Measurements from ENCODE around the gene SGMS1.

The SGMS1 gene

GRCh38 chr10:50396491-50397311 lies 227.1 kb downstream of the SGMS1 start:
- H3K9me3 Mint-ChIP-seq (ENCODE audit: low read depth) = peaks cover 4% of the 10 kb centered on the region
- H3K4me3 Mint-ChIP-seq = peak overlapping the region; percentile 38
- H3K4me1 Mint-ChIP-seq (ENCODE audit: low read depth) = peaks cover 36% of the 10 kb centered on the region
- peaks cover 20% of the 10 kb centered on the region for H3K36me3 Mint-ChIP-seq
- H3K27me3 Mint-ChIP-seq = no peaks in the 10 kb centered on the region
- peak overlapping the region; percentile 36 for H3K27ac Mint-ChIP-seq

- Mint-ChIP-seq H3K36me3 (peaks cover 20% of the 10 kb centered on the region), H3K27ac (no peak overlapping the region), H3K4me1 (ENCODE audit: low read depth) (peaks cover 36% of the 10 kb centered on the region), H3K27me3 (no peaks in the 10 kb centered on the region), H3K4me3 (no peak overlapping the region), H3K9me3 (ENCODE audit: low read depth) (peaks cover 4% of the 10 kb centered on the region)
These were observed 227.9 kb downstream of the SGMS1 start for GRCh38 chr10:50395851-50396250.

- peaks cover 4% of the 10 kb centered on the region for H3K9me3 Mint-ChIP-seq (ENCODE audit: low read depth)
- H3K36me3 Mint-ChIP-seq = peaks cover 22% of the 10 kb centered on the region
- no peak overlapping the region for H3K4me3 Mint-ChIP-seq
- peaks cover 37% of the 10 kb centered on the region for H3K4me1 Mint-ChIP-seq (ENCODE audit: low read depth)
- no peaks in the 10 kb centered on the region for H3K27me3 Mint-ChIP-seq
- no peak overlapping the region for H3K27ac Mint-ChIP-seq
These were observed 228.5 kb downstream of the SGMS1 start for GRCh38 chr10:50395271-50395670.

GRCh38 chr10:50394832-50395231 lies 228.9 kb downstream of the SGMS1 start:
- H3K4me1 Mint-ChIP-seq (ENCODE audit: low read depth) = peaks cover 37% of the 10 kb centered on the region
- H3K9me3 Mint-ChIP-seq (ENCODE audit: low read depth) = peaks cover 4% of the 10 kb centered on the region
- H3K4me3 Mint-ChIP-seq = no peak overlapping the region
- no peak overlapping the region for H3K27ac Mint-ChIP-seq
- H3K27me3 Mint-ChIP-seq = no peaks in the 10 kb centered on the region
- peaks cover 22% of the 10 kb centered on the region for H3K36me3 Mint-ChIP-seq

- Mint-ChIP-seq H3K36me3 (peaks cover 19% of the 10 kb centered on the region), H3K9me3 (ENCODE audit: low read depth) (peaks cover 4% of the 10 kb centered on the region), H3K27ac (no peak overlapping the region), H3K4me1 (ENCODE audit: low read depth) (peaks cover 37% of the 10 kb centered on the region), H3K4me3 (no peak overlapping the region), H3K27me3 (no peaks in the 10 kb centered on the region)
These were observed 229.8 kb downstream of the SGMS1 start for GRCh38 chr10:50393784-50394467.

- Mint-ChIP-seq H3K27me3 (no peaks in the 10 kb centered on the region), H3K4me1 (ENCODE audit: low read depth) (peaks cover 37% of the 10 kb centered on the region), H3K9me3 (ENCODE audit: low read depth) (peaks cover 4% of the 10 kb centered on the region), H3K27ac (no peak overlapping the region), H3K36me3 (peaks cover 19% of the 10 kb centered on the region), H3K4me3 (no peak overlapping the region)
These were observed 230.6 kb downstream of the SGMS1 start for GRCh38 chr10:50392966-50393718.

GRCh38 chr10:50392426-50392825 lies 231.3 kb downstream of the SGMS1 start:
- Mint-ChIP-seq H3K9me3 (ENCODE audit: low read depth) (peaks cover 4% of the 10 kb centered on the region), H3K4me3 (no peak overlapping the region), H3K27me3 (no peaks in the 10 kb centered on the region), H3K4me1 (ENCODE audit: low read depth) (peaks cover 35% of the 10 kb centered on the region), H3K36me3 (peaks cover 19% of the 10 kb centered on the region), H3K27ac (no peak overlapping the region)

GRCh38 chr10:50390302-50390701 lies 233.5 kb downstream of the SGMS1 start:
- H3K27ac Mint-ChIP-seq = no peak overlapping the region
- peaks cover 15% of the 10 kb centered on the region for H3K36me3 Mint-ChIP-seq
- H3K4me1 Mint-ChIP-seq (ENCODE audit: low read depth) = peaks cover 21% of the 10 kb centered on the region
- no peak overlapping the region for H3K4me3 Mint-ChIP-seq
- peaks cover 4% of the 10 kb centered on the region for H3K9me3 Mint-ChIP-seq (ENCODE audit: low read depth)
- no peaks in the 10 kb centered on the region for H3K27me3 Mint-ChIP-seq

GRCh38 chr10:50388181-50388580 lies 235.6 kb downstream of the SGMS1 start:
- Mint-ChIP-seq H3K9me3 (ENCODE audit: low read depth) (peaks cover 2% of the 10 kb centered on the region), H3K4me1 (ENCODE audit: low read depth) (peaks cover 7% of the 10 kb centered on the region), H3K36me3 (peaks cover 11% of the 10 kb centered on the region), H3K27me3 (no peaks in the 10 kb centered on the region), H3K27ac (no peak overlapping the region), H3K4me3 (no peak overlapping the region)

- H3K9me3 Mint-ChIP-seq (ENCODE audit: low read depth) = no peaks in the 10 kb centered on the region
- H3K4me3 Mint-ChIP-seq = no peak overlapping the region
- H3K4me1 Mint-ChIP-seq (ENCODE audit: low read depth) = peaks cover 4% of the 10 kb centered on the region
- H3K36me3 Mint-ChIP-seq = peaks cover 8% of the 10 kb centered on the region
- H3K27ac Mint-ChIP-seq = no peak overlapping the region
- no peaks in the 10 kb centered on the region for H3K27me3 Mint-ChIP-seq
These were observed 236.1 kb downstream of the SGMS1 start for GRCh38 chr10:50387732-50388073.

- no peaks in the 10 kb centered on the region for H3K9me3 Mint-ChIP-seq (ENCODE audit: low read depth)
- H3K4me1 Mint-ChIP-seq (ENCODE audit: low read depth) = peaks cover 4% of the 10 kb centered on the region
- peaks cover 4% of the 10 kb centered on the region for H3K36me3 Mint-ChIP-seq
- no peak overlapping the region for H3K4me3 Mint-ChIP-seq
- no peak overlapping the region for H3K27ac Mint-ChIP-seq
- no peaks in the 10 kb centered on the region for H3K27me3 Mint-ChIP-seq
These were observed 236.6 kb downstream of the SGMS1 start for GRCh38 chr10:50387007-50387731.

- Mint-ChIP-seq H3K27me3 (no peaks in the 10 kb centered on the region), H3K4me1 (ENCODE audit: low read depth) (peaks cover 3% of the 10 kb centered on the region), H3K36me3 (peaks cover 3% of the 10 kb centered on the region), H3K9me3 (ENCODE audit: low read depth) (no peaks in the 10 kb centered on the region), H3K4me3 (no peak overlapping the region), H3K27ac (no peak overlapping the region)
These were observed 238.1 kb downstream of the SGMS1 start for GRCh38 chr10:50385624-50386023.

GRCh38 chr10:50384898-50385297 lies 238.9 kb downstream of the SGMS1 start:
- Mint-ChIP-seq H3K36me3 (peaks cover 3% of the 10 kb centered on the region), H3K4me3 (no peak overlapping the region), H3K9me3 (ENCODE audit: low read depth) (no peaks in the 10 kb centered on the region), H3K27me3 (no peaks in the 10 kb centered on the region), H3K4me1 (ENCODE audit: low read depth) (peaks cover 3% of the 10 kb centered on the region), H3K27ac (no peak overlapping the region)

- no peak overlapping the region for H3K27ac Mint-ChIP-seq
- H3K27me3 Mint-ChIP-seq = no peaks in the 10 kb centered on the region
- peaks cover 3% of the 10 kb centered on the region for H3K36me3 Mint-ChIP-seq
- no peak overlapping the region for H3K4me3 Mint-ChIP-seq
- H3K4me1 Mint-ChIP-seq (ENCODE audit: low read depth) = peaks cover 3% of the 10 kb centered on the region
- no peaks in the 10 kb centered on the region for H3K9me3 Mint-ChIP-seq (ENCODE audit: low read depth)
These were observed 239.5 kb downstream of the SGMS1 start for GRCh38 chr10:50384238-50384637.
